Ascending aorta (tissue), 2 donors: ENCODE results near the gene BMPER. TPM values are rescaled to one million over a fixed set of nuclear protein-coding genes. Genes with fewer than 3 reads are reported as not detected.

Source experiments
- DNase-seq, 2 donors: peaks; one replicate each; pipeline ENCODE4 v3.0.0-alpha.2; 2019; ENCODE audit warnings: low spot score in 2 of 2
- H3K27ac ChIP-seq, 2 donors: fragments of 200-600 bp; sonication (generic); one replicate each; pipeline ENCODE4 v1.5.1; 2016 to 2017; ENCODE audit warnings: mild to moderate bottlenecking in 1 of 2
- H3K27me3 ChIP-seq: fragments of 200-600 bp; sonication (generic); one replicate; pipeline ENCODE4 v1.5.1; 2017
- H3K36me3 ChIP-seq, 2 donors: fragments of 200-600 bp; sonication (generic); one replicate each; pipeline ENCODE4 v1.5.1; 2016
- H3K4me1 ChIP-seq, 2 donors: fragments of 200-600 bp; sonication (generic); one replicate each; pipeline ENCODE4 v1.5.1; 2016 to 2017; ENCODE audit warnings: mild to moderate bottlenecking in 1 of 2
- H3K4me3 ChIP-seq, 2 donors: fragments of 200-600 bp; sonication (generic); one replicate each; pipeline ENCODE4 v1.5.1; 2016 to 2017; ENCODE audit warnings: mild to moderate bottlenecking in 1 of 2
- H3K9me3 ChIP-seq, 2 donors: fragments of 200-600 bp; sonication (generic); one replicate each; pipeline ENCODE4 v1.5.1; 2016
- CTCF ChIP-seq, 3 experiments: fragments of 200-600 bp in 2 of 3; fragments of 450-650 bp in 1 of 3; sonication (generic) in 2 of 3; IDR thresholded peaks; one replicate each; pipeline ENCODE4 v1.5.1; 2016 to 2019; ENCODE audit warnings: antibody characterized with exemption in 3 of 3, mild to moderate bottlenecking in 1 of 3, moderate library complexity in 1 of 3
- intact Hi-C: fragments of 100-400 bp; cut with DNase I; formaldehyde crosslinking; loops from one replicate; pipeline ENCODE4 v1.15.1; 2023
- total RNA-seq: library from RNA; depleted of rRNA; stranded (reverse); fragments of >200 nt; gene quantifications from one replicate; pipeline ENCODE4 v1.1.0, GENCODE V29; 2016

The BMPER gene
- total RNA-seq, 1 donor from 2014 or later: not detected

- Histone ChIP-seq H3K4me3 (no peak overlapping the region), H3K27me3 (no peaks in the 10 kb centered on the region), H3K27ac (no peak overlapping the region), H3K9me3 (no peaks in the 10 kb centered on the region), H3K4me1 (no peaks in the 10 kb centered on the region), H3K36me3 (no peaks in the 10 kb centered on the region)
- no peak for TF ChIP-seq CTCF (IDR thresholded peaks at IDR 0.05)
- DNase-seq: no peak
- intact Hi-C loops: no loop called here
Measured at GRCh38 chr7:33917661-33918060, 12.3 kb downstream of the BMPER start.

- intact Hi-C loops: no loop called here
- no peak for TF ChIP-seq CTCF (IDR thresholded peaks at IDR 0.05)
- Histone ChIP-seq H3K4me3 (no peak overlapping the region), H3K27me3 (no peaks in the 10 kb centered on the region), H3K9me3 (no peaks in the 10 kb centered on the region), H3K27ac (no peak overlapping the region), H3K4me1 (no peaks in the 10 kb centered on the region), H3K36me3 (no peaks in the 10 kb centered on the region)
- DNase-seq: no peak
Measured at GRCh38 chr7:33918438-33919143, 13.3 kb downstream of the BMPER start.

- intact Hi-C loops: no loop called here
- H3K27me3 ChIP-seq: no peaks in the 10 kb centered on the region
- no peak overlapping the region for H3K4me3 ChIP-seq
- DNase-seq: no peak
- H3K4me1 ChIP-seq: no peaks in the 10 kb centered on the region
- no peak for TF ChIP-seq CTCF (IDR thresholded peaks at IDR 0.05)
- H3K27ac ChIP-seq: no peak overlapping the region
- no peaks in the 10 kb centered on the region for H3K9me3 ChIP-seq
- H3K36me3 ChIP-seq: no peaks in the 10 kb centered on the region
Measured at GRCh38 chr7:33919449-33919848, 14.1 kb downstream of the BMPER start.

- Histone ChIP-seq H3K4me3 (no peak overlapping the region), H3K4me1 (no peaks in the 10 kb centered on the region), H3K27ac (no peak overlapping the region), H3K36me3 (no peaks in the 10 kb centered on the region), H3K27me3 (no peaks in the 10 kb centered on the region), H3K9me3 (no peaks in the 10 kb centered on the region)
- TF ChIP-seq CTCF (IDR thresholded peaks at IDR 0.05): no peak
- intact Hi-C loops: no loop called here
- DNase-seq: no peak
Measured at GRCh38 chr7:33921216-33921938, 16.0 kb downstream of the BMPER start.

- Histone ChIP-seq H3K4me1 (no peaks in the 10 kb centered on the region), H3K9me3 (no peaks in the 10 kb centered on the region), H3K36me3 (no peaks in the 10 kb centered on the region), H3K27ac (no peak overlapping the region), H3K4me3 (no peak overlapping the region), H3K27me3 (no peaks in the 10 kb centered on the region)
- intact Hi-C loops: no loop called here
- DNase-seq: no peak
- TF ChIP-seq CTCF (IDR thresholded peaks at IDR 0.05): no peak
Measured at GRCh38 chr7:33922820-33923219, 17.5 kb downstream of the BMPER start.
